HG03575 (cell line): Measurements from ENCODE around the gene PRUNE2.
A peak's percentile ranks its signal among the peaks of the same experiment; 100 is the strongest.

Source experiments
- ATAC-seq: cut with Tn5 transposase; IDR thresholded peaks from one replicate; pipeline ENCODE4 v1.9.1; 2021; ENCODE audit not compliant: unreplicated experiment, insufficient number of reproducible peaks, low FRiP score; ENCODE audit errors: extremely low read depth

Gene PRUNE2

GRCh38 chr9:76624391-76625048, 281.4 kb downstream of the PRUNE2 start:
- peak; percentile 96 for ATAC-seq

GRCh38 chr9:76620996-76621395, 284.9 kb downstream of the PRUNE2 start:
- no peak for ATAC-seq

- no peak for ATAC-seq
Observed at GRCh38 chr9:76620581-76620980, 285.3 kb downstream of the PRUNE2 start.

GRCh38 chr9:76619640-76620039, 286.3 kb downstream of the PRUNE2 start:
- ATAC-seq: no peak

- ATAC-seq: no peak
Observed at GRCh38 chr9:76619197-76619596, 286.7 kb downstream of the PRUNE2 start.

GRCh38 chr9:76618762-76619161, 287.2 kb downstream of the PRUNE2 start:
- no peak for ATAC-seq

- no peak for ATAC-seq
Observed at GRCh38 chr9:76617497-76618175, 288.3 kb downstream of the PRUNE2 start.

- ATAC-seq: no peak
Observed at GRCh38 chr9:76616780-76617179, 289.1 kb downstream of the PRUNE2 start.

GRCh38 chr9:76615177-76615603, 290.7 kb downstream of the PRUNE2 start:
- ATAC-seq: no peak

- ATAC-seq: no peak
Observed at GRCh38 chr9:76613974-76614373, 291.9 kb downstream of the PRUNE2 start.

GRCh38 chr9:76613150-76613781, 292.6 kb downstream of the PRUNE2 start:
- ATAC-seq: no peak

- ATAC-seq: no peak
Observed at GRCh38 chr9:76610011-76610352, 295.9 kb downstream of the PRUNE2 start.

- no peak for ATAC-seq
Observed at GRCh38 chr9:76609285-76610010, 296.5 kb downstream of the PRUNE2 start.

GRCh38 chr9:76608575-76609273, 297.2 kb downstream of the PRUNE2 start:
- ATAC-seq: no peak

GRCh38 chr9:76607730-76608436, 298.0 kb downstream of the PRUNE2 start:
- ATAC-seq: no peak

- ATAC-seq: peak; percentile 77
Observed at GRCh38 chr9:76605321-76605900, 300.5 kb downstream of the PRUNE2 start.

GRCh38 chr9:76603931-76604570, 301.9 kb downstream of the PRUNE2 start:
- ATAC-seq: no peak

GRCh38 chr9:76603448-76603895, 302.4 kb downstream of the PRUNE2 start:
- ATAC-seq: no peak
